T-helper 1 cell treated with Interleukin-12 subunit alpha and Interleukin-12 subunit beta and Interleukin-4 antibody, amounts not matched to agents 30 μg/mL and 1 μg/mL, for 36 hours (primary cell): ENCODE measurements around the gene CACNB1.
A peak's percentile ranks its signal among the peaks of the same experiment; 100 is the strongest.

Source experiments
- H3K27ac Mint-ChIP-seq: one replicate; pipeline ENCODE4 v1.8.0; 2021; ENCODE audit warnings: mild to moderate bottlenecking, mixed read lengths
- H3K27me3 Mint-ChIP-seq: one replicate; pipeline ENCODE4 v1.8.0; 2021; ENCODE audit warnings: low read depth, mixed read lengths
- H3K36me3 Mint-ChIP-seq: one replicate; pipeline ENCODE4 v1.8.0; 2021; ENCODE audit warnings: low read depth, mixed read lengths
- H3K4me1 Mint-ChIP-seq: one replicate; pipeline ENCODE4 v1.8.0; 2021; ENCODE audit warnings: low read depth, mixed read lengths
- H3K4me3 Mint-ChIP-seq: one replicate; pipeline ENCODE4 v1.8.0; 2021; ENCODE audit warnings: mild to moderate bottlenecking, moderate library complexity, mixed read lengths
- H3K9me3 Mint-ChIP-seq: one replicate; pipeline ENCODE4 v1.8.0; 2021; ENCODE audit warnings: mixed read lengths

Gene CACNB1

GRCh38 chr17:39219647-39220154 is 22.2 kb upstream of the CACNB1 start:
- Mint-ChIP-seq H3K36me3 (no peaks in the 10 kb centered on the region), H3K9me3 (no peaks in the 10 kb centered on the region), H3K27me3 (peaks cover 54% of the 10 kb centered on the region), H3K4me3 (no peak overlapping the region), H3K4me1 (peaks cover 4% of the 10 kb centered on the region), H3K27ac (no peak overlapping the region)

- Mint-ChIP-seq H3K9me3 (no peaks in the 10 kb centered on the region), H3K4me1 (peaks cover 4% of the 10 kb centered on the region), H3K36me3 (no peaks in the 10 kb centered on the region), H3K27ac (no peak overlapping the region), H3K27me3 (peaks cover 48% of the 10 kb centered on the region), H3K4me3 (no peak overlapping the region)
These were observed 21.4 kb upstream of the CACNB1 start for GRCh38 chr17:39218906-39219305.

- Mint-ChIP-seq H3K27ac (no peak overlapping the region), H3K4me1 (peaks cover 4% of the 10 kb centered on the region), H3K4me3 (no peak overlapping the region), H3K9me3 (no peaks in the 10 kb centered on the region), H3K27me3 (peaks cover 39% of the 10 kb centered on the region), H3K36me3 (no peaks in the 10 kb centered on the region)
These were observed 20.4 kb upstream of the CACNB1 start for GRCh38 chr17:39217734-39218369.

- Mint-ChIP-seq H3K4me1 (peaks cover 9% of the 10 kb centered on the region), H3K4me3 (no peak overlapping the region), H3K27ac (no peak overlapping the region), H3K36me3 (no peaks in the 10 kb centered on the region), H3K9me3 (no peaks in the 10 kb centered on the region), H3K27me3 (peaks cover 43% of the 10 kb centered on the region)
These were observed 16.4 kb upstream of the CACNB1 start for GRCh38 chr17:39213852-39214251.

- Mint-ChIP-seq H3K27ac (peak overlapping the region; percentile 36), H3K4me1 (peaks cover 11% of the 10 kb centered on the region), H3K9me3 (no peaks in the 10 kb centered on the region), H3K4me3 (no peak overlapping the region), H3K36me3 (no peaks in the 10 kb centered on the region), H3K27me3 (peaks cover 42% of the 10 kb centered on the region)
These were observed 15.5 kb upstream of the CACNB1 start for GRCh38 chr17:39212841-39213480.

GRCh38 chr17:39212195-39212810 is 14.8 kb upstream of the CACNB1 start:
- Mint-ChIP-seq H3K36me3 (no peaks in the 10 kb centered on the region), H3K27me3 (peaks cover 40% of the 10 kb centered on the region), H3K4me3 (no peak overlapping the region), H3K9me3 (no peaks in the 10 kb centered on the region), H3K4me1 (peaks cover 11% of the 10 kb centered on the region), H3K27ac (peak overlapping the region; percentile 36)

- Mint-ChIP-seq H3K27me3 (peaks cover 24% of the 10 kb centered on the region), H3K4me1 (peaks cover 14% of the 10 kb centered on the region), H3K27ac (no peak overlapping the region), H3K4me3 (no peak overlapping the region), H3K9me3 (no peaks in the 10 kb centered on the region), H3K36me3 (peaks cover 1% of the 10 kb centered on the region)
These were observed 12.6 kb upstream of the CACNB1 start for GRCh38 chr17:39210093-39210434.

- Mint-ChIP-seq H3K27ac (peak overlapping the region; percentile 26), H3K36me3 (peaks cover 7% of the 10 kb centered on the region), H3K4me3 (no peak overlapping the region), H3K9me3 (no peaks in the 10 kb centered on the region), H3K4me1 (peaks cover 14% of the 10 kb centered on the region), H3K27me3 (peaks cover 24% of the 10 kb centered on the region)
These were observed 12.0 kb upstream of the CACNB1 start for GRCh38 chr17:39209317-39210092.

- Mint-ChIP-seq H3K27ac (no peak overlapping the region), H3K4me3 (no peak overlapping the region), H3K4me1 (peaks cover 17% of the 10 kb centered on the region), H3K9me3 (no peaks in the 10 kb centered on the region), H3K27me3 (peaks cover 24% of the 10 kb centered on the region), H3K36me3 (peaks cover 13% of the 10 kb centered on the region)
These were observed 11.4 kb upstream of the CACNB1 start for GRCh38 chr17:39208893-39209292.

- Mint-ChIP-seq H3K4me3 (no peak overlapping the region), H3K4me1 (peaks cover 17% of the 10 kb centered on the region), H3K36me3 (peaks cover 19% of the 10 kb centered on the region), H3K27ac (no peak overlapping the region), H3K27me3 (peaks cover 24% of the 10 kb centered on the region), H3K9me3 (no peaks in the 10 kb centered on the region)
These were observed 10.7 kb upstream of the CACNB1 start for GRCh38 chr17:39208136-39208535.

- Mint-ChIP-seq H3K36me3 (peaks cover 41% of the 10 kb centered on the region), H3K9me3 (no peaks in the 10 kb centered on the region), H3K27me3 (peaks cover 12% of the 10 kb centered on the region), H3K27ac (peak overlapping the region; percentile 24), H3K4me3 (no peak overlapping the region), H3K4me1 (peaks cover 34% of the 10 kb centered on the region)
These were observed 7.7 kb upstream of the CACNB1 start for GRCh38 chr17:39205112-39205526.

- Mint-ChIP-seq H3K4me3 (no peak overlapping the region), H3K27me3 (peaks cover 10% of the 10 kb centered on the region), H3K27ac (no peak overlapping the region), H3K36me3 (peaks cover 45% of the 10 kb centered on the region), H3K4me1 (peaks cover 37% of the 10 kb centered on the region), H3K9me3 (no peaks in the 10 kb centered on the region)
These were observed 6.8 kb upstream of the CACNB1 start for GRCh38 chr17:39204245-39204644.

GRCh38 chr17:39200957-39201510 is 3.6 kb upstream of the CACNB1 start:
- no peaks in the 10 kb centered on the region for H3K9me3 Mint-ChIP-seq
- H3K36me3 Mint-ChIP-seq = peaks cover 45% of the 10 kb centered on the region
- H3K4me1 Mint-ChIP-seq = peaks cover 43% of the 10 kb centered on the region

More at GRCh38 chr17:39200957-39201510, 3.6 kb upstream of the CACNB1 start:
- Mint-ChIP-seq H3K4me3 (peak overlapping the region; percentile 86), H3K27ac (peak overlapping the region; percentile 99), H3K27me3 (no peaks in the 10 kb centered on the region)
